Measurements from ENCODE around the gene NTMT2. TPM values are rescaled to one million over a fixed set of nuclear protein-coding genes. Genes with fewer than 3 reads are reported as not detected.

NTMT2 gene
- total RNA-seq, 1 donor from 2014 or later: not detected

DNA sequence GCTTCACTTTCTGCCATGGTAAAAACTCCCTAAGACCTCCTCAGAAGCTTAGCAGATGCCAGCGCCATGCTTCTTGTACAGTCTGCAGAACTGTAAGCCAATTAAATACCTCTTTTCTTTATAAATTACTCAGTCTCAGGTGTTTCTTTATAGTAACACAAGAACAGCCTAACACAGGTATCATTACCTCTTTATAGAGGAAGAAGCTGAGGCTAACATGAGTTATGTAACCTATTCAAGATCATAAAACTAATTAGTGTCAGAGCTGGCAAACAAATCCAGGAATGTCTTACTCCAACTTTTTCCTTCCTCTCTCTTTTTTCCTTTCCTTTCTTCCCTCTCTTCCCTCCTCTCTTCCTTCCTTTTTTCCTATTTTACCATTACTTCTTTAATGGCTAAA is 9.3 kb downstream of the NTMT2 start:
- TF ChIP-seq, protein P1, sequence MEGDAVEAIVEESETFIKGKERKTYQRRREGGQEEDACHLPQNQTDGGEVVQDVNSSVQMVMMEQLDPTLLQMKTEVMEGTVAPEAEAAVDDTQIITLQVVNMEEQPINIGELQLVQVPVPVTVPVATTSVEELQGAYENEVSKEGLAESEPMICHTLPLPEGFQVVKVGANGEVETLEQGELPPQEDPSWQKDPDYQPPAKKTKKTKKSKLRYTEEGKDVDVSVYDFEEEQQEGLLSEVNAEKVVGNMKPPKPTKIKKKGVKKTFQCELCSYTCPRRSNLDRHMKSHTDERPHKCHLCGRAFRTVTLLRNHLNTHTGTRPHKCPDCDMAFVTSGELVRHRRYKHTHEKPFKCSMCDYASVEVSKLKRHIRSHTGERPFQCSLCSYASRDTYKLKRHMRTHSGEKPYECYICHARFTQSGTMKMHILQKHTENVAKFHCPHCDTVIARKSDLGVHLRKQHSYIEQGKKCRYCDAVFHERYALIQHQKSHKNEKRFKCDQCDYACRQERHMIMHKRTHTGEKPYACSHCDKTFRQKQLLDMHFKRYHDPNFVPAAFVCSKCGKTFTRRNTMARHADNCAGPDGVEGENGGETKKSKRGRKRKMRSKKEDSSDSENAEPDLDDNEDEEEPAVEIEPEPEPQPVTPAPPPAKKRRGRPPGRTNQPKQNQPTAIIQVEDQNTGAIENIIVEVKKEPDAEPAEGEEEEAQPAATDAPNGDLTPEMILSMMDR (IDR thresholded peaks at IDR 0.05; ENCODE audit: unreplicated experiment): no peak
- no peaks in the 10 kb centered on the region for H3K36me3 Mint-ChIP-seq (ENCODE audit: insufficient read depth)
- peaks cover 14% of the 10 kb centered on the region for H3K9me3 Mint-ChIP-seq (ENCODE audit: low read depth)
- no peak overlapping the region for H3K27ac Mint-ChIP-seq
- H3K27me3 Mint-ChIP-seq: no peaks in the 10 kb centered on the region
- H3K4me3 Mint-ChIP-seq (ENCODE audit: low read depth): no peak overlapping the region
- DNase-seq (ENCODE audit: low spot score, unreplicated experiment): no peak
- no peaks in the 10 kb centered on the region for H3K4me1 Mint-ChIP-seq (ENCODE audit: low read depth)

GRCh38 chr1:170156594-170156993 is 10.8 kb downstream of the NTMT2 start:
- Mint-ChIP-seq H3K36me3 (ENCODE audit: insufficient read depth) (no peaks in the 10 kb centered on the region), H3K27me3 (no peaks in the 10 kb centered on the region), H3K9me3 (ENCODE audit: low read depth) (peaks cover 14% of the 10 kb centered on the region), H3K27ac (no peak overlapping the region), H3K4me3 (ENCODE audit: low read depth) (no peak overlapping the region), H3K4me1 (ENCODE audit: low read depth) (no peaks in the 10 kb centered on the region)
- TF ChIP-seq, protein P1 (IDR thresholded peaks at IDR 0.05; ENCODE audit: unreplicated experiment): no peak
- DNase-seq (ENCODE audit: low spot score, unreplicated experiment): no peak

DNA sequence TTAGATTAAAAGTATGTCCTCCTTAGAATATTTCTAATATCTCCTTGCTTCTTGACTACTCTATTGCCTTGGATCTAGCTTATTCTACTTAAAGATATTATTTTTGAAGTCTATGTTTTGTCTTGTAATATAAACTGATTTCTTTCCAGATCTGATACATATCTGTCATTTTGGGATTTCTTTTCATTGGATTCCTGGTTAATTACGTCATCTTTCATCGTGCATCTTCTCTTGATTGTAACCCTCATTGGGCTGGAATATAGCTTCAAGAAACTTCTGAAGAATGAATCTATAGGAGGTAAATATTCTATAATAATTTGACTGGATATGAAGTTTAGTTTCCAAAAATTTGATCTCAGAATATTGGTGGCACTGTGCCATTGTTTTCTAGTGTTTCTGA is 12.1 kb downstream of the NTMT2 start:
- no peak overlapping the region for H3K27ac Mint-ChIP-seq
- peaks cover under 1% of the 10 kb centered on the region for H3K4me1 Mint-ChIP-seq (ENCODE audit: low read depth)
- no peak for DNase-seq (ENCODE audit: low spot score, unreplicated experiment)
- H3K27me3 Mint-ChIP-seq: no peaks in the 10 kb centered on the region
- TF ChIP-seq, protein P1 (IDR thresholded peaks at IDR 0.05; ENCODE audit: unreplicated experiment): no peak
- H3K4me3 Mint-ChIP-seq (ENCODE audit: low read depth): no peak overlapping the region
- H3K36me3 Mint-ChIP-seq (ENCODE audit: insufficient read depth): no peaks in the 10 kb centered on the region
- peaks cover 14% of the 10 kb centered on the region for H3K9me3 Mint-ChIP-seq (ENCODE audit: low read depth)

DNA sequence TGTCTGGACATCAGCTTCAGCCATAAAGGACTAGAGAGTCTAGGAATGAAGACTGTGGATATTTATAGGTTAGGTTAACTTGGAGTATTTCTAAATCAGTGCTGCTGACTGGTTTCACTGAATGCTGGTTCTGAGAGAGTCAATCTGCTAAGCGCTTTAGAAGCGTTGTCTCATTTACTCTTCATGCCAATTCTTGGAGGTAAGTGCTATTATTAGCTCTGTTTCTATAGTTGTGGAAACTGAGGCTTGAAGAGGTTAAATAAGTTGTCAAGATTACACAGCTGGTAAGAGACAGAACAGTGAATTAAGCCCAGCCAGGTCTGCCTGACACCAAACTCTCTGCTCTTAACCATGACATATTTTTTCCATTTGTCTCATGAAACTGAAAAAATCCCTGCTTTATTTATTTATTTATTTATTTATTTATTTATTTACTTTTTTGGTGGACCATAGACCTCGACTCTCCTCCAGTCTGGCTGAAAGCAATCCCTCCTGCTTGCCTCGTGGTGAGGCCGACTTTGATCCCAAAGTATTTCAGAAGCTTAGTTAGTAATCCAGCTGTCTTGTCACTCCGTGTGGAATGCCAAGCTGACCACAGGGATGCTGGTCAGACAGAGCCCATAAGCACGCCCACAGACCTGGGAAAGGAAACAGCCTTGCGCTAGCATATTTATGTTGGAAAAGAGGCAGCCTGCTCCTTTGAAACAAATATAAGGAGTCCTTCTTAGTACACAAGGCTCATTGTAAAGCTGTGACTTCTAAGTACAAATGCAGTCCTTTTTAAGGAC is 16.9 kb downstream of the NTMT2 start:
- TF ChIP-seq, protein P1 (IDR thresholded peaks at IDR 0.05; ENCODE audit: unreplicated experiment): no peak
- Mint-ChIP-seq H3K27me3 (no peaks in the 10 kb centered on the region), H3K4me1 (ENCODE audit: low read depth) (peaks cover 9% of the 10 kb centered on the region), H3K9me3 (ENCODE audit: low read depth) (peaks cover 6% of the 10 kb centered on the region), H3K27ac (no peak overlapping the region), H3K36me3 (ENCODE audit: insufficient read depth) (no peaks in the 10 kb centered on the region), H3K4me3 (ENCODE audit: low read depth) (no peak overlapping the region)
- no peak for DNase-seq (ENCODE audit: low spot score, unreplicated experiment)

DNA sequence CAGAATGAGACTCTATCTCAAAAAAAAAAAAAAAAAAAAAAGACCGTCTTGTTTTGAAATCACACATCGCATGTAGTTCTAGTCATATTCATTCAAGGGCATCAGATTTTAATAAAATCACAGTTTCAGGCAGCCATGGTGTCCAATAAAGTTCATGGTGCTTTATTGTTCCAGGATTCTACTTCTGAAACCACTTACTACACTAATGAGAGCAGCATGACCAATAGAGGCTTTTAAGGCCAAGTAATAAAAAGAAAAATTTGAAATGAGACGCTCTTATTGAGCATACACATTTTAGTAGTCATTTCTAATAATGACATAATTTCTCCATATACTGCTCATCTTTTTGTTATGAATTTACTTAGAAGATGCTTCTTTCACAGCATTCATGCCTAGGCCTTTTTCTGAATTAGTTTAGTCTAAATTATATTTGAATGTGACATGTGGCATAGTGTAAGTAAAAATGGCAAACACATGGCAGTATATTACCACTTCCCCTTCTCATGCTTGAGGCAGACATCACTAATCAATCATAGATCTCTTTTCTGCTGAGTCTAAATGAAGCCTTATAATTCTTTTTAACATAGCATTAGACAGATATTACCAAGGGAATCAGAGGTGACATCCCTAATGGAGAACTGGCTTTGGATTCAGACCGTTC is 18.5 kb downstream of the NTMT2 start:
- TF ChIP-seq, protein P1 (IDR thresholded peaks at IDR 0.05; ENCODE audit: unreplicated experiment): no peak
- DNase-seq (ENCODE audit: low spot score, unreplicated experiment): no peak
- Mint-ChIP-seq H3K36me3 (ENCODE audit: insufficient read depth) (no peaks in the 10 kb centered on the region), H3K27me3 (no peaks in the 10 kb centered on the region), H3K4me3 (ENCODE audit: low read depth) (no peak overlapping the region), H3K9me3 (ENCODE audit: low read depth) (no peaks in the 10 kb centered on the region), H3K27ac (no peak overlapping the region), H3K4me1 (ENCODE audit: low read depth) (peaks cover 11% of the 10 kb centered on the region)

All from progenitor cell of endocrine pancreas (in vitro differentiated cells).